ENCODE measurements around the gene DOCK3.

The DOCK3 gene

GRCh38 chr3:51221959-51222358 lies 547.2 kb downstream of the DOCK3 start:
- DNase-seq (ENCODE audit: low read depth): no peak
- no peak overlapping the region for H3K4me3 ChIP-seq (ENCODE audit: low read depth, low read length)
- no peak for TF ChIP-seq CTCF (conservative IDR thresholded peaks at IDR 0.05; ENCODE audit: low read depth, low read length)

GRCh38 chr3:51224283-51224682 lies 549.6 kb downstream of the DOCK3 start:
- H3K4me3 ChIP-seq (ENCODE audit: low read depth, low read length): no peak overlapping the region
- DNase-seq (ENCODE audit: low read depth): no peak
- TF ChIP-seq CTCF (conservative IDR thresholded peaks at IDR 0.05; ENCODE audit: low read depth, low read length): no peak

- no peak overlapping the region for H3K4me3 ChIP-seq (ENCODE audit: low read depth, low read length)
- no peak for TF ChIP-seq CTCF (conservative IDR thresholded peaks at IDR 0.05; ENCODE audit: low read depth, low read length)
Observed at GRCh38 chr3:51224843-51225242, 550.1 kb downstream of the DOCK3 start.

GRCh38 chr3:51242939-51243338 lies 568.2 kb downstream of the DOCK3 start:
- TF ChIP-seq CTCF (conservative IDR thresholded peaks at IDR 0.05; ENCODE audit: low read depth, low read length): no peak
- no peak for DNase-seq (ENCODE audit: low read depth)
- H3K4me3 ChIP-seq (ENCODE audit: low read depth, low read length): no peak overlapping the region

More at GRCh38 chr3:51224843-51225242, 550.1 kb downstream of the DOCK3 start:
- DNase-seq (ENCODE audit: low read depth): no peak

GRCh38 chr3:51243924-51244323 lies 569.2 kb downstream of the DOCK3 start:
- TF ChIP-seq CTCF (conservative IDR thresholded peaks at IDR 0.05; ENCODE audit: low read depth, low read length): no peak
- no peak for DNase-seq (ENCODE audit: low read depth)
- no peak overlapping the region for H3K4me3 ChIP-seq (ENCODE audit: low read depth, low read length)

GRCh38 chr3:51245867-51246266 lies 571.1 kb downstream of the DOCK3 start:
- DNase-seq (ENCODE audit: low read depth): no peak

More at GRCh38 chr3:51245867-51246266, 571.1 kb downstream of the DOCK3 start:
- no peak overlapping the region for H3K4me3 ChIP-seq (ENCODE audit: low read depth, low read length)
- no peak for TF ChIP-seq CTCF (conservative IDR thresholded peaks at IDR 0.05; ENCODE audit: low read depth, low read length)

Data from choroid plexus epithelial cell (primary cell).